ENCODE results near the gene JARID2. TPM values are rescaled to one million over a fixed set of nuclear protein-coding genes. Genes with fewer than 3 reads are reported as not detected.

The JARID2 gene
- total and polyA plus RNA-seq, 2 of the 13 experiments (the other 11 are each of a cell fraction or from before 2014, with no cell fraction given), result 7.5 to 10.3 TPM

- TF ChIP-seq SRSF9 (IDR thresholded peaks at IDR 0.05; ENCODE audit: borderline replicate concordance, insufficient read depth, low read depth, low read length, poor library complexity, severe bottlenecking) (no peak), NAIF1 (CRISPR knock-in tag; IDR thresholded peaks at IDR 0.05; ENCODE audit: borderline replicate concordance) (no peak), SMAD9 (CRISPR knock-in tag; IDR thresholded peaks at IDR 0.05) (no peak), ZNF704 (CRISPR knock-in tag; IDR thresholded peaks at IDR 0.05; ENCODE audit: borderline replicate concordance) (no peak), ZBTB44 (CRISPR knock-in tag; IDR thresholded peaks at IDR 0.05) (no peak), ATF2 (CRISPR knock-in tag; IDR thresholded peaks at IDR 0.05) (no peak), FOXA1 (IDR thresholded peaks at IDR 0.05) (no peak), FOXA1 (CRISPR knock-in tag; IDR thresholded peaks at IDR 0.05) (no peak)
Measured at GRCh38 chr6:15255481-15255880, 9.6 kb downstream of the JARID2 start (continued).

GRCh38 chr6:15255909-15256395 lies 10.1 kb downstream of the JARID2 start:
- intact Hi-C loops (cut with micrococcal nuclease; ENCODE audit: unreplicated experiment) (no loop called here), in situ Hi-C loops (cut with HindIII; ENCODE audit: extremely low pct_ligation_motif_present, low pct_unique_long_range_greater_than_20kb) (no loop called here)
- FAIRE-seq, result no peak
- Histone ChIP-seq H2AFZ (ENCODE audit: low read length) (no peak overlapping the region), H3K27ac (ENCODE audit: extremely low read length, insufficient read depth, low read length) (no peak overlapping the region), H3K4me1 (ENCODE audit: insufficient read depth, low read length) (peaks cover 24% of the 10 kb centered on the region; the same call in 1 of the 2 replicates), H3K9me3 (ENCODE audit: low read length) (no peaks in the 10 kb centered on the region), H3K4me3 (replicated peaks in 1 of 3; ENCODE audit: insufficient read depth in 1 of 3, low read depth in 2 of 3, low read length in 3 of 3) (no peak overlapping the region), H3K27me3 (ENCODE audit: control insufficient read depth in 1 of 2, insufficient read depth in 2 of 2, low read length in 2 of 2) (no peaks in the 10 kb centered on the region), H3K9ac (ENCODE audit: insufficient read depth, low read depth, low read length) (no peak overlapping the region), H3K36me3 (replicated peaks in 1 of 2; ENCODE audit: control insufficient read depth in 1 of 2, insufficient read depth in 2 of 2, low read length in 2 of 2) (no peaks in the 10 kb centered on the region; a peak in 1 of 5 replicates), H4K20me1 (ENCODE audit: insufficient read depth, low read length) (peaks cover 7% of the 10 kb centered on the region; the same call in 1 of the 2 replicates), H3K79me2 (ENCODE audit: insufficient read depth, low read length) (peaks cover 94% of the 10 kb centered on the region), H3K4me2 (ENCODE audit: low read depth, low read length) (no peak overlapping the region)
- TF ChIP-seq ZNF674 (CRISPR knock-in tag; IDR thresholded peaks at IDR 0.05; ENCODE audit: low read depth) (no peak), MAFK (conservative IDR thresholded peaks at IDR 0.05 in 1 of 2, IDR thresholded peaks at IDR 0.05 in 1 of 2; ENCODE audit: low read length in 2 of 2) (0 out of 4 replicates have a peak, but pooled peaks of 1 of the 2 experiments have one; percentile 3), MAFF (IDR thresholded peaks at IDR 0.05; ENCODE audit: low read depth, low read length) (peak; percentile 18; the same call in 1 of the 2 replicates), CEBPB (IDR thresholded peaks at IDR 0.05; ENCODE audit: borderline replicate concordance, low read depth, low read length) (peak; percentile 65), ATF7 (IDR thresholded peaks at IDR 0.05) (peak; percentile 44), ATF7 (CRISPR knock-in tag; IDR thresholded peaks at IDR 0.05) (no peak)
- WGBS (ENCODE audit: low lambda C conversion rate), result 82% methylated on average over 4 of the region's 4 CpGs
- ChIA-PET POLR2A (no interaction called here), CTCF (ENCODE audit: low intra/inter-chr PET ratio, low total read pairs) (no interaction called here)
- no TSS peak for BruUV-seq (replicated peaks)
- no peak for ATAC-seq
- no peak for DNase-seq (ENCODE audit: low spot score)

All from HepG2 (cell line).